ENCODE results near the gene AGPS.
A peak's percentile ranks its signal among the peaks of the same experiment; 100 is the strongest.

Gene AGPS

GRCh38 chr2:177542396-177542795, 149.8 kb downstream of the AGPS start:
- Histone ChIP-seq H3K27ac (no peak overlapping the region), H3K4me3 (no peak overlapping the region)
- DNase-seq (ENCODE audit: low spot score), result no peak
- TF ChIP-seq, protein P1, sequence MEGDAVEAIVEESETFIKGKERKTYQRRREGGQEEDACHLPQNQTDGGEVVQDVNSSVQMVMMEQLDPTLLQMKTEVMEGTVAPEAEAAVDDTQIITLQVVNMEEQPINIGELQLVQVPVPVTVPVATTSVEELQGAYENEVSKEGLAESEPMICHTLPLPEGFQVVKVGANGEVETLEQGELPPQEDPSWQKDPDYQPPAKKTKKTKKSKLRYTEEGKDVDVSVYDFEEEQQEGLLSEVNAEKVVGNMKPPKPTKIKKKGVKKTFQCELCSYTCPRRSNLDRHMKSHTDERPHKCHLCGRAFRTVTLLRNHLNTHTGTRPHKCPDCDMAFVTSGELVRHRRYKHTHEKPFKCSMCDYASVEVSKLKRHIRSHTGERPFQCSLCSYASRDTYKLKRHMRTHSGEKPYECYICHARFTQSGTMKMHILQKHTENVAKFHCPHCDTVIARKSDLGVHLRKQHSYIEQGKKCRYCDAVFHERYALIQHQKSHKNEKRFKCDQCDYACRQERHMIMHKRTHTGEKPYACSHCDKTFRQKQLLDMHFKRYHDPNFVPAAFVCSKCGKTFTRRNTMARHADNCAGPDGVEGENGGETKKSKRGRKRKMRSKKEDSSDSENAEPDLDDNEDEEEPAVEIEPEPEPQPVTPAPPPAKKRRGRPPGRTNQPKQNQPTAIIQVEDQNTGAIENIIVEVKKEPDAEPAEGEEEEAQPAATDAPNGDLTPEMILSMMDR (IDR thresholded peaks at IDR 0.05), result no peak

DNA sequence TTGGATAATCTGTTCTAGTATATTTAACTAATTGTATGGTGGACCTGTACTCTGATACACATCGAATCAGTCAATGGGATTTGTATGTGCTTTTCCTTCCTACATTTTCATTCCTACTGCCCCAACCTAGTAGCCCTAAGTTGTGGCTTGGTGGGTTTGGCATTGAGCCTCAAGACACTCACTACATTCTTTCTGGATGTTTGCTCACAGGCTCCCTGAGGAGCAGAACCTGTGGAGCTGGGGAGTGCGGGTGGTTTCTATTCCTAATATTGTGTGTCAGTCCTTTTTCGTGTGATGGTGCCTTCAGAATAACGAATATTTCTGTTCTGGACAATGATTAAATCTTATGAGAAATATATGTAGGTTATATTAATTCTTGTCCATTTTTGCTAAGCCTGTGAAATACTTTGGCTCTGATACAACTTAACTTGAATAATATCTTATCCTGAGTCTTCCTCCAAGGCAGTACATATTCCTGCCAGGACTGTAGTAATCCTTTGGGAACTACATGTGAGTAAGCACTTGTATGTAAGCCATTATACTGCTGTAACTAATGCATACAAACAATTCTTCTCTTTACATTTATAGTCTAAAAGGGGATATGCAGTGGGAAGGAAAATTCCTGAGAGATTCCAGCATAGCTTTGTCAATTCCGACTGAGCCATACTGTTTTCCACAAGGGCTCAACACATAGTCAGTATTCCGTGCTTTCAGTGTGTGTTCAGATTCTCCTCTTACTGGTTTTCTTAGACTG, 150.6 kb downstream of the AGPS start:
- peak overlapping the region in 1 of 2 donors; percentile 7 for H3K27ac ChIP-seq
- TF ChIP-seq, protein P1 (IDR thresholded peaks at IDR 0.05), result no peak
- no peak for DNase-seq (ENCODE audit: low spot score)
- H3K4me3 ChIP-seq, result no peak overlapping the region

DNA sequence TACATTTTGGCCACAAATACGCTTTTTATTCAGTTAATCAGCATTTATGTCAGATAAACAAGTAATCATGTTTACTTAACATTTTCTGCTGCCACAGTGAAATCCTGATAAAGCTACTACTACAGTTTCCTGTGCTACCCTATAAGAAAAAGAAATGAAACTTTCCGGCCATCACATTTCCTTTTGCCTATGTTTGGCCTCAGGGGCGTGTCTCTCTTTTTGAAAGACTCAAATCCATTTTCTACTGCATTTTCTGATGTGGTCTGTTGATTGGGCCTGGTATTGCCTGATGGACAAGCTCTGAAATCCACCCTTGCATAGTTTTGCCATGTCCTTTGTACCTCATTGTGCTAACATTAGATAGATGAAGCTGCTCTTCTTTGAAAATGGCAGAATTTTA, 152.6 kb downstream of the AGPS start:
- DNase-seq (ENCODE audit: low spot score), result no peak
- Histone ChIP-seq H3K27ac (no peak overlapping the region), H3K4me3 (no peak overlapping the region)
- TF ChIP-seq, protein P1 (IDR thresholded peaks at IDR 0.05), result no peak

GRCh38 chr2:177545981-177546585, 153.5 kb downstream of the AGPS start:
- DNase-seq (ENCODE audit: low spot score), result no peak
- TF ChIP-seq, protein P1 (IDR thresholded peaks at IDR 0.05), result no peak
- Histone ChIP-seq H3K4me3 (no peak overlapping the region), H3K27ac (no peak overlapping the region)

DNA sequence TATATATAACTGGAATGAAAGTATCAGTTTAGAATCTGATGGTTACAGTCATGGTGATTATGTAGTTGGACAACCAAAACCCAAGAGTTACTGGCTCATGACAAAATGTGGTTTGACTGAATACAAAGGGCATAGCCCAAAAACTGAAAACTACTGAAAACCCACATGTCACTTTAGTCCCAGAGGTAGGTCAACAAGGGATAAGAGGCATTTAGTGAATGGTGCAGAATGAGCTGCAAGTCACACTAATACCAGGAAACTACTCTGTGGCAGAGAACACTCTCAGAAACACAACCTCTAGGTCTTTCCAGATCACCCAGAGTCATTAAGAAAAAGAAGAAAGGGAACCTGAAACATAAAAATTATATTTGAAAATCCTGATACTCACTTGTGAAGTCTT, 154.5 kb downstream of the AGPS start:
- Histone ChIP-seq H3K27ac (no peak overlapping the region), H3K4me3 (no peak overlapping the region)
- TF ChIP-seq, protein P1 (IDR thresholded peaks at IDR 0.05), result no peak
- DNase-seq (ENCODE audit: low spot score), result no peak

GRCh38 chr2:177547772-177548171, 155.2 kb downstream of the AGPS start:
- TF ChIP-seq, protein P1 (IDR thresholded peaks at IDR 0.05), result no peak
- Histone ChIP-seq H3K4me3 (no peak overlapping the region), H3K27ac (no peak overlapping the region)
- DNase-seq (ENCODE audit: low spot score), result no peak

- TF ChIP-seq, protein P1 (IDR thresholded peaks at IDR 0.05), result no peak
Measured at GRCh38 chr2:177548636-177549035, 156.1 kb downstream of the AGPS start.

More at GRCh38 chr2:177548636-177549035, 156.1 kb downstream of the AGPS start:
- DNase-seq (ENCODE audit: low spot score), result no peak
- Histone ChIP-seq H3K4me3 (no peak overlapping the region), H3K27ac (no peak overlapping the region)

All from coronary artery (tissue), 2 donors.